NCI-H2196 treated with DMSO at 0.1 percent for 48 hours (cell line): ENCODE data around the gene ANKRD53.

ENCODE experiments used
- DNase-seq: peaks from one replicate; lab custom pipeline; 2025; ENCODE audit not compliant: unreplicated experiment; lab: John Stamatoyannopoulos, UW

Gene ANKRD53

GRCh38 chr2:70978341-70979179 lies at the start of gene ANKRD53:
Gene ANKRD53, plus strand, starts transcription at chr2:70978630. Its CDS starts 16 bp downstream, at chr2:70978646.
- no peak for DNase-seq

- DNase-seq = no peak
These were observed 47.8 kb upstream of the ANKRD53 start for GRCh38 chr2:70930371-70931329.

- no peak for DNase-seq
These were observed 46.9 kb upstream of the ANKRD53 start for GRCh38 chr2:70931376-70932000.

GRCh38 chr2:70932631-70933230 lies 45.7 kb upstream of the ANKRD53 start:
- no peak for DNase-seq

- DNase-seq = no peak
These were observed 43.4 kb upstream of the ANKRD53 start for GRCh38 chr2:70934981-70935380.

- DNase-seq = no peak
These were observed 42.8 kb upstream of the ANKRD53 start, which contains the start of gene ATP6V1B1 for GRCh38 chr2:70935468-70936164. Gene ATP6V1B1, plus strand, starts transcription at chr2:70935900. Its CDS starts 55 bp downstream, at chr2:70935955.

- DNase-seq = no peak
These were observed 42.1 kb upstream of the ANKRD53 start for GRCh38 chr2:70936165-70936978.

GRCh38 chr2:70936979-70937811 lies 41.2 kb upstream of the ANKRD53 start:
- DNase-seq = no peak

- DNase-seq = no peak
These were observed 40.4 kb upstream of the ANKRD53 start for GRCh38 chr2:70937866-70938585.

GRCh38 chr2:70938586-70938950 lies 39.9 kb upstream of the ANKRD53 start:
- no peak for DNase-seq

- DNase-seq = no peak
These were observed 39.2 kb upstream of the ANKRD53 start for GRCh38 chr2:70939001-70939838.

- DNase-seq = no peak
These were observed 38.4 kb upstream of the ANKRD53 start for GRCh38 chr2:70939839-70940580.

- DNase-seq = no peak
These were observed 37.2 kb upstream of the ANKRD53 start for GRCh38 chr2:70941186-70941585.

- no peak for DNase-seq
These were observed 36.7 kb upstream of the ANKRD53 start for GRCh38 chr2:70941701-70942100.

- DNase-seq = no peak
These were observed 35.8 kb upstream of the ANKRD53 start for GRCh38 chr2:70942396-70943204.
